K562 (cell line): Measurements from ENCODE around the gene PSORS1C1. TPM values are rescaled to one million over a fixed set of nuclear protein-coding genes. Genes with fewer than 3 reads are reported as not detected.

ENCODE experiments used
- ATAC-seq: fragments of 200-7000 bp; cut with Tn5 transposase; 3 replicates; pipeline ENCODE4 v1.9.1; 2020; ENCODE audit warnings: moderate library complexity
- BruUV-seq: library from RNA; stranded (reverse); fragments of 400-500 nt; replicated peaks from 2 replicates; lab custom pipeline; 2021; lab: Mats Ljungman, UMichigan
- CTCF ChIA-PET: fragments of 300-600 bp; formaldehyde crosslinking; extraction: SDS; loops from one replicate; lab custom pipeline; 2021; ENCODE audit warnings: low intra/inter-chr PET ratio; lab: Yijun Ruan, JAX
- POLR2A ChIA-PET: fragments of 300-600, 350-650 bp; sonication (Branson Sonifier 250); formaldehyde crosslinking; extraction: SDS; loops from one replicate; lab custom pipeline; 2021; ENCODE audit warnings: antibody characterized with exemption, inconsistent platforms; lab: Yijun Ruan, JAX
- DNase-seq, 4 experiments: peaks; one replicate each; pipeline versions ENCODE4 v3.0.0 to v3.0.0-alpha.2; 2011 to 2018; ENCODE audit warnings: low spot score in 3 of 4, mixed read lengths in 3 of 4; ENCODE audit errors: extremely low read depth in 1 of 4
- FAIRE-seq: peaks from 2 replicates; lab custom pipeline; 2011; peaks lifted over from hg19 to GRCh38; lab: Jason Lieb, UNC
- H2AFZ ChIP-seq: 2 replicates; pipeline ENCODE4 v1.6.0; 2011; ENCODE audit warnings: low read depth, low read length, control low read depth, inconsistent platforms
- H3K27ac ChIP-seq: fragments of 200-600 bp; 3 replicates; pipeline ENCODE4 v1.8.0; 2011; ENCODE audit warnings: low read depth, mild to moderate bottlenecking, control low read depth, inconsistent platforms, low read length, moderate library complexity, mixed read lengths; ENCODE audit errors: extremely low read depth
- H3K27me3 ChIP-seq, 2 experiments: fragments of 300-600 bp in 1 of 2; 2 replicates in 1 of 2; 3 replicates in 1 of 2; pipeline versions ENCODE4 v1.6.0 to v1.8.0; 2011; ENCODE audit warnings: inconsistent platforms in 2 of 2, low read length in 2 of 2, mild to moderate bottlenecking in 1 of 2, mixed read lengths in 1 of 2, moderate library complexity in 1 of 2; ENCODE audit not compliant: control insufficient read depth in 2 of 2, insufficient read depth in 2 of 2
- H3K36me3 ChIP-seq: fragments of 300-600 bp; 3 replicates; pipeline ENCODE4 v1.8.0; 2011; ENCODE audit warnings: mild to moderate bottlenecking, low read length, inconsistent platforms; ENCODE audit not compliant: control insufficient read depth, insufficient read depth
- H3K4me1 ChIP-seq, 2 experiments: fragments of 200-600 bp in 1 of 2; replicated peaks in 1 of 2; 2 replicates in 1 of 2; 3 replicates in 1 of 2; pipeline versions ENCODE4 v1.5.1 to v1.8.0; 2011; ENCODE audit warnings: inconsistent platforms in 2 of 2, low read length in 2 of 2, mild to moderate bottlenecking in 1 of 2, mixed read lengths in 1 of 2, moderate library complexity in 1 of 2; ENCODE audit not compliant: control insufficient read depth in 2 of 2, insufficient read depth in 2 of 2
- H3K4me2 ChIP-seq: 2 replicates; pipeline ENCODE4 v1.6.1; 2011; ENCODE audit warnings: low read length, control low read depth, inconsistent platforms, mixed read lengths; ENCODE audit not compliant: insufficient read depth
- H3K4me3 ChIP-seq: fragments of 200-600 bp; sonication (generic), shearing (Covaris generic); 2 replicates; pipeline ENCODE4 v1.5.1; 2016; ENCODE audit warnings: control low read depth, inconsistent platforms
- H3K79me2 ChIP-seq: fragments of 200-600 bp; 3 replicates; pipeline ENCODE4 v1.8.0; 2011; ENCODE audit warnings: low read length, inconsistent platforms; ENCODE audit not compliant: control insufficient read depth, insufficient read depth
- H3K9ac ChIP-seq, 2 experiments: 2 replicates each; pipeline versions ENCODE4 v1.6.0 to v1.6.1; 2011; ENCODE audit warnings: low read depth in 2 of 2, low read length in 2 of 2, control low read depth in 1 of 2, inconsistent platforms in 1 of 2, mild to moderate bottlenecking in 1 of 2, mixed read lengths in 1 of 2; ENCODE audit not compliant: insufficient read depth in 1 of 2
- H3K9me1 ChIP-seq: one replicate; pipeline ENCODE4 v1.6.0; 2011; ENCODE audit warnings: inconsistent platforms, mild to moderate bottlenecking, low read length, moderate library complexity; ENCODE audit not compliant: control insufficient read depth, insufficient read depth
- H3K9me3 ChIP-seq: replicated peaks from 2 replicates; pipeline ENCODE4 v1.5.1; 2011; ENCODE audit warnings: low read depth, low read length, inconsistent platforms; ENCODE audit not compliant: control insufficient read depth, insufficient read depth
- H4K20me1 ChIP-seq: replicated peaks from 2 replicates; pipeline ENCODE4 v1.6.1; 2011; ENCODE audit warnings: low read length, inconsistent platforms, mixed read lengths; ENCODE audit not compliant: control insufficient read depth, insufficient read depth
- SAP30 ChIP-seq: fragments of 200-600 bp; sonication (generic); IDR thresholded peaks from 2 replicates; pipeline ENCODE4 v1.6.1; 2012; ENCODE audit warnings: borderline replicate concordance, low read depth, mild to moderate bottlenecking, moderate library complexity, low read length, control low read depth, inconsistent platforms; ENCODE audit not compliant: insufficient read depth, poor library complexity, severe bottlenecking
- WGBS: fragments of 100-300 bp; shearing (Covaris generic); methylation state at CpG from one replicate; pipeline ENCODE4 v1.1.6; 2016; ENCODE audit warnings: low coverage, mixed read lengths; ENCODE audit not compliant: insufficient coverage; ENCODE audit errors: missing lambda C conversion rate; 5-methylcytosine and 5-hydroxymethylcytosine counted together
- in situ Hi-C: fragments of 300-500 bp; cut with MboI; formaldehyde crosslinking; loops from 4 replicates; pipeline ENCODE4 v1.15.0; 2018; ENCODE audit warnings: inconsistent platforms, mixed read lengths
- intact Hi-C: fragments of 100-400 bp; cut with micrococcal nuclease; formaldehyde crosslinking; loops from 2 replicates; pipeline ENCODE4 v1.14.2; 2022
- polyA plus RNA-seq, 8 experiments: library from polyadenylated mRNA; depleted of rRNA in 4 of 8; stranded (reverse) in 5 of 8; unstranded in 3 of 8; fragments of >200 nt; fragmentation: Nextera tagmentation in 2 of 8; fragmentation: Illumina TruSeq in 1 of 8; extraction: Ambion mirVana in 2 of 8; extraction: Trizol in 1 of 8; gene quantifications; 2 replicates each; pipeline versions ENCODE4 v1.2.1 to v1.2.3, GENCODE V29; 2011 to 2014; ENCODE audit warnings: inconsistent platforms in 1 of 8, missing spikeins in 1 of 8
- total RNA-seq, 7 experiments: library from RNA; depleted of rRNA in 6 of 7; stranded (reverse); fragments of >200 nt in 6 of 7; fragmentation: Illumina TruSeq in 2 of 7; extraction: Trizol in 2 of 7; gene quantifications; 2 replicates each; pipeline versions ENCODE4 v1.2.1 to v1.2.3, GENCODE V29; 2011 to 2021; ENCODE audit warnings: low replicate concordance in 1 of 7
- TF ChIP-seq, protein P1 (sequence below): fragments of 200-800 bp; sonication (Bioruptor generic); IDR thresholded peaks from 2 replicates; pipeline ENCODE4 v1.6.1; 2017; ENCODE audit warnings: missing genetic modification characterization, missing compliant biosample characterization
- TF ChIP-seq, protein P2 (sequence below): fragments of 450-650 bp; IDR thresholded peaks from 2 replicates; pipeline ENCODE4 v1.6.1; 2017; ENCODE audit warnings: mild to moderate bottlenecking, moderate library complexity
- TF ChIP-seq, protein P3 (sequence below): sonication (generic); formaldehyde crosslinking; IDR thresholded peaks from 2 replicates; pipeline ENCODE4 v1.8.1; 2023; ENCODE audit warnings: missing genetic modification reagents, mild to moderate bottlenecking, borderline replicate concordance

PSORS1C1 gene
- total and polyA plus RNA-seq, 9 of the 15 experiments (the other 6 are each of a cell fraction or from before 2014, with no cell fraction given) = 0.11 TPM; not detected in 8

DNA sequence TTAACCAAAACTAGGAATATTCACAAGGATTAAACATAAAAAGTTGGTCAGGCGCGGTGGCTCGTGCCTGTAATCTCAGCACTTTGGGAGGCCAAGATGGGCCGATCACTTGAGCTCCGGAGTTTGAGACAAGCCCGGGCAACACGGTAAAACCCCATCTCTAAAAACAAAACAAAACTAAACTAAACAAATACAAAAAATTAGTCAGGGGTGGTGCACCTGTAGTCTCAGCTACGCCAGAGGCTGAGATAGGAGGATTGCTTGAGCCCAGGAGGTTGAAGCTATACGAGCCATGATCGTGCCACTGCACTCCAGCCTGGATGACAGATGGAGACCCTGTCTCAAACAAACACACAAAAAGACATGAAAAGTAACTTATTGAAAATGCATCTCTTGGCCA is 21.1 kb downstream of the PSORS1C1 start:
- ChIA-PET CTCF (interaction anchor here (1.1 to 2.3 kb wide), 2 partner anchors 9 to 57 kb away, joined by 3 to 8 read pairs; no protein-coding TSS in a partner anchor), POLR2A (interaction anchor here (0.6 kb wide), 1 partner anchor 411 kb away, joined by 3 read pairs; no protein-coding TSS in a partner anchor)
- no peaks in the 10 kb centered on the region for H3K9me3 ChIP-seq
- peaks cover 3 to 12% of the 10 kb centered on the region in 2 experiments; a peak in 4 of 5 replicates for H3K4me1 ChIP-seq
- in situ Hi-C loops = loop anchor here (5.0 kb wide), 2 partner anchors 57 to 232 kb away; no protein-coding TSS in a partner anchor
- H3K9me1 ChIP-seq = no peaks in the 10 kb centered on the region
- no peaks in the 10 kb centered on the region for H3K79me2 ChIP-seq
- no peak overlapping the region for H3K4me3 ChIP-seq
- intact Hi-C loops = loop anchor here (2.0 kb wide), 1 partner anchor 23 kb away; the partner anchor contains the start of gene TCF19
- H3K9ac ChIP-seq = no peak overlapping the region
- no peak overlapping the region for H3K4me2 ChIP-seq
- ATAC-seq (no peak), FAIRE-seq (no peak), DNase-seq (no peak)
- peaks cover 12 to 33% of the 10 kb centered on the region in 2 experiments for H3K27me3 ChIP-seq
- no TSS peak for BruUV-seq
- no peaks in the 10 kb centered on the region for H4K20me1 ChIP-seq
- H2AFZ ChIP-seq = no peak overlapping the region
- TF ChIP-seq, protein P1, sequence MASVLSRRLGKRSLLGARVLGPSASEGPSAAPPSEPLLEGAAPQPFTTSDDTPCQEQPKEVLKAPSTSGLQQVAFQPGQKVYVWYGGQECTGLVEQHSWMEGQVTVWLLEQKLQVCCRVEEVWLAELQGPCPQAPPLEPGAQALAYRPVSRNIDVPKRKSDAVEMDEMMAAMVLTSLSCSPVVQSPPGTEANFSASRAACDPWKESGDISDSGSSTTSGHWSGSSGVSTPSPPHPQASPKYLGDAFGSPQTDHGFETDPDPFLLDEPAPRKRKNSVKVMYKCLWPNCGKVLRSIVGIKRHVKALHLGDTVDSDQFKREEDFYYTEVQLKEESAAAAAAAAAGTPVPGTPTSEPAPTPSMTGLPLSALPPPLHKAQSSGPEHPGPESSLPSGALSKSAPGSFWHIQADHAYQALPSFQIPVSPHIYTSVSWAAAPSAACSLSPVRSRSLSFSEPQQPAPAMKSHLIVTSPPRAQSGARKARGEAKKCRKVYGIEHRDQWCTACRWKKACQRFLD (CRISPR knock-in tag) = no peak
- TF ChIP-seq, protein P2, sequence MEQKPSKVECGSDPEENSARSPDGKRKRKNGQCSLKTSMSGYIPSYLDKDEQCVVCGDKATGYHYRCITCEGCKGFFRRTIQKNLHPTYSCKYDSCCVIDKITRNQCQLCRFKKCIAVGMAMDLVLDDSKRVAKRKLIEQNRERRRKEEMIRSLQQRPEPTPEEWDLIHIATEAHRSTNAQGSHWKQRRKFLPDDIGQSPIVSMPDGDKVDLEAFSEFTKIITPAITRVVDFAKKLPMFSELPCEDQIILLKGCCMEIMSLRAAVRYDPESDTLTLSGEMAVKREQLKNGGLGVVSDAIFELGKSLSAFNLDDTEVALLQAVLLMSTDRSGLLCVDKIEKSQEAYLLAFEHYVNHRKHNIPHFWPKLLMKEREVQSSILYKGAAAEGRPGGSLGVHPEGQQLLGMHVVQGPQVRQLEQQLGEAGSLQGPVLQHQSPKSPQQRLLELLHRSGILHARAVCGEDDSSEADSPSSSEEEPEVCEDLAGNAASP = no peak
- no peak for TF ChIP-seq SAP30
- TF ChIP-seq, protein P3, sequence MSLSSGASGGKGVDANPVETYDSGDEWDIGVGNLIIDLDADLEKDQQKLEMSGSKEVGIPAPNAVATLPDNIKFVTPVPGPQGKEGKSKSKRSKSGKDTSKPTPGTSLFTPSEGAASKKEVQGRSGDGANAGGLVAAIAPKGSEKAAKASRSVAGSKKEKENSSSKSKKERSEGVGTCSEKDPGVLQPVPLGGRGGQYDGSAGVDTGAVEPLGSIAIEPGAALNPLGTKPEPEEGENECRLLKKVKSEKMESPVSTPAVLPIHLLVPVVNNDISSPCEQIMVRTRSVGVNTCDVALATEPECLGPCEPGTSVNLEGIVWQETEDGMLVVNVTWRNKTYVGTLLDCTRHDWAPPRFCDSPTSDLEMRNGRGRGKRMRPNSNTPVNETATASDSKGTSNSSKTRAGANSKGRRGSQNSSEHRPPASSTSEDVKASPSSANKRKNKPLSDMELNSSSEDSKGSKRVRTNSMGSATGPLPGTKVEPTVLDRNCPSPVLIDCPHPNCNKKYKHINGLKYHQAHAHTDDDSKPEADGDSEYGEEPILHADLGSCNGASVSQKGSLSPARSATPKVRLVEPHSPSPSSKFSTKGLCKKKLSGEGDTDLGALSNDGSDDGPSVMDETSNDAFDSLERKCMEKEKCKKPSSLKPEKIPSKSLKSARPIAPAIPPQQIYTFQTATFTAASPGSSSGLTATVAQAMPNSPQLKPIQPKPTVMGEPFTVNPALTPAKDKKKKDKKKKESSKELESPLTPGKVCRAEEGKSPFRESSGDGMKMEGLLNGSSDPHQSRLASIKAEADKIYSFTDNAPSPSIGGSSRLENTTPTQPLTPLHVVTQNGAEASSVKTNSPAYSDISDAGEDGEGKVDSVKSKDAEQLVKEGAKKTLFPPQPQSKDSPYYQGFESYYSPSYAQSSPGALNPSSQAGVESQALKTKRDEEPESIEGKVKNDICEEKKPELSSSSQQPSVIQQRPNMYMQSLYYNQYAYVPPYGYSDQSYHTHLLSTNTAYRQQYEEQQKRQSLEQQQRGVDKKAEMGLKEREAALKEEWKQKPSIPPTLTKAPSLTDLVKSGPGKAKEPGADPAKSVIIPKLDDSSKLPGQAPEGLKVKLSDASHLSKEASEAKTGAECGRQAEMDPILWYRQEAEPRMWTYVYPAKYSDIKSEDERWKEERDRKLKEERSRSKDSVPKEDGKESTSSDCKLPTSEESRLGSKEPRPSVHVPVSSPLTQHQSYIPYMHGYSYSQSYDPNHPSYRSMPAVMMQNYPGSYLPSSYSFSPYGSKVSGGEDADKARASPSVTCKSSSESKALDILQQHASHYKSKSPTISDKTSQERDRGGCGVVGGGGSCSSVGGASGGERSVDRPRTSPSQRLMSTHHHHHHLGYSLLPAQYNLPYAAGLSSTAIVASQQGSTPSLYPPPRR (CRISPR knock-in tag) = no peak
- no peaks in the 10 kb centered on the region for H3K36me3 ChIP-seq
- 14% methylated on average over 10 of the region's 10 CpGs for WGBS
- H3K27ac ChIP-seq = no peak overlapping the region
